Measurements from ENCODE around the gene PIM1.

GRCh38 chr6:37126961-37127616, 42.9 kb upstream of the PIM1 start:
- no peak for TF ChIP-seq CTCF (IDR thresholded peaks at IDR 0.05 in 4 of 5, conservative IDR thresholded peaks at IDR 0.05 in 1 of 5)
- no peak for TF ChIP-seq POLR2A (IDR thresholded peaks at IDR 0.05)

Measured in gastrocnemius medialis (tissue), 4 donors.